Hematopoietic multipotent progenitor cell (in vitro differentiated cells): ENCODE data around the gene STRN. TPM values are rescaled to one million over a fixed set of nuclear protein-coding genes. Genes with fewer than 3 reads are reported as not detected.
"Not testable (repeated sequence)": the region's sequence is repeated elsewhere in the genome, so short reads cannot be mapped to it uniquely, and the experiment has no call there.

Experiments used
- DNase-seq, 3 donors: peaks; one replicate each; pipeline ENCODE4 v3.0.0-alpha.2; 2011 to 2015; ENCODE audit warnings: low read depth in 2 of 3, low spot score in 2 of 3
- total RNA-seq: library from RNA; depleted of rRNA; stranded (reverse); fragments of >200 nt; gene quantifications from one replicate; pipeline ENCODE4 v1.2.3, GENCODE V29; 2012

The STRN gene, protein sequence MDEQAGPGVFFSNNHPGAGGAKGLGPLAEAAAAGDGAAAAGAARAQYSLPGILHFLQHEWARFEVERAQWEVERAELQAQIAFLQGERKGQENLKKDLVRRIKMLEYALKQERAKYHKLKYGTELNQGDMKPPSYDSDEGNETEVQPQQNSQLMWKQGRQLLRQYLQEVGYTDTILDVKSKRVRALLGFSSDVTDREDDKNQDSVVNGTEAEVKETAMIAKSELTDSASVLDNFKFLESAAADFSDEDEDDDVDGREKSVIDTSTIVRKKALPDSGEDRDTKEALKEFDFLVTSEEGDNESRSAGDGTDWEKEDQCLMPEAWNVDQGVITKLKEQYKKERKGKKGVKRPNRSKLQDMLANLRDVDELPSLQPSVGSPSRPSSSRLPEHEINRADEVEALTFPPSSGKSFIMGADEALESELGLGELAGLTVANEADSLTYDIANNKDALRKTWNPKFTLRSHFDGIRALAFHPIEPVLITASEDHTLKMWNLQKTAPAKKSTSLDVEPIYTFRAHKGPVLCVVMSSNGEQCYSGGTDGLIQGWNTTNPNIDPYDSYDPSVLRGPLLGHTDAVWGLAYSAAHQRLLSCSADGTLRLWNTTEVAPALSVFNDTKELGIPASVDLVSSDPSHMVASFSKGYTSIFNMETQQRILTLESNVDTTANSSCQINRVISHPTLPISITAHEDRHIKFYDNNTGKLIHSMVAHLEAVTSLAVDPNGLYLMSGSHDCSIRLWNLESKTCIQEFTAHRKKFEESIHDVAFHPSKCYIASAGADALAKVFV
- 16.2 TPM for total RNA-seq

DNA sequence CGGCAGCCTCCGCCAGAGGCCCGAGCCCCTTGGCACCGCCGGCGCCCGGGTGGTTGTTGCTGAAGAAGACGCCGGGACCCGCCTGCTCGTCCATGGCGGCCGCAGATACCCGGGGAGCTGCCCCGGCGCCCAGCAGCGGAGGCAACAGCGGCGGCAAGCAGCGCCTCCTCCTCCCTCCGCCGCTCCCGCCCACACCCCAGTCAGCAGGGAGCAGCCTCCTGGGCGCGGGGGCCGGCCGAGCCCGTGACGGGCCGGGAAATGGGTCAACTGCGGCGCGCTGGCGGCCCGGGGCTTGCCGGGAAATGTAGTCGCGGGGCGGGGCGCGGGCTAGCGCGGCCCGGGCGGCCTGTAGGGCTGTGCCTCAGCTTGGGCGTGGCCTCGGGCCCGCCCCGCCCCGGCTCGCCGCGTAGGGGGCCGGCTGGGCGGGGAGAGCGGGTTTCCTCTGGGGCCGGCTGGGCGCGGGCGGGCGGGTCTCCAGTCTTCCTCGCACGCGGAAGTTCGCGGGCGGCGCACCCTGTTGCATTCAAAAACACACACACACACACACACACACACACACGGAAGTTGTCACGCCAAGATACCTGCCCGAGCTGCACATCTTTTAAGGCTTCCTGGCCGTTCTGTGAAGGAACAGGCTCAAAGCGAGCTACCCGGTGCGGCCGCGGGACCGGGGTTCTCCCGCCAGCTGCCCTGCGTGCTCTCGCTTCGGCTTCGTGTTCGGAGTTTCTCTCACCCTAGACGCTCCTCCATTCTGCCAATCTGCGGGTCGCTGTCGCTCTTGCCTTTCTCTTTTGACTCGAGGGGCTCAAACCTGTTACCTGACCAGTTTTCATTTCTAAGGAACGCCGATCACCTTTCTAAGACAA, at the start of gene STRN:
TSS of gene STRN (minus strand) at position 167 of the 866 bp plus-strand sequence. CDS start at position 94, 73 bp downstream.
- peak; percentile 97 to 98 (median 97) for DNase-seq

DNA sequence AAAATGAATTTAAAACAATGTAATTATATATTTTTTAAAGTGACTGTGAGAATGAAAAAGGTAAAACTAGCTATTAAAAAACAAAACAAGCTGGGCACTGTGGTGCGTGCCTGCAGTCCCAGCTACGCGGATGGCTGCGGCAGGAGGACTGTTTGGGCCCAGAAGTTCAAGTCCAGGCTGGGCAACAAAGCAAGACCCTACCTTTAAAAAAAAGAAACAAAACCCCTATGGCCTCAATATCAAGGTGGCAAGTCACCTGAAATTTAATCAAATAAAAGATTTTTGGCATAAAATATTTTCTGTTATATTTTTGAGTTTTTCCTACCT, 46.9 kb upstream of the STRN start:
- DNase-seq = no peak

DNA sequence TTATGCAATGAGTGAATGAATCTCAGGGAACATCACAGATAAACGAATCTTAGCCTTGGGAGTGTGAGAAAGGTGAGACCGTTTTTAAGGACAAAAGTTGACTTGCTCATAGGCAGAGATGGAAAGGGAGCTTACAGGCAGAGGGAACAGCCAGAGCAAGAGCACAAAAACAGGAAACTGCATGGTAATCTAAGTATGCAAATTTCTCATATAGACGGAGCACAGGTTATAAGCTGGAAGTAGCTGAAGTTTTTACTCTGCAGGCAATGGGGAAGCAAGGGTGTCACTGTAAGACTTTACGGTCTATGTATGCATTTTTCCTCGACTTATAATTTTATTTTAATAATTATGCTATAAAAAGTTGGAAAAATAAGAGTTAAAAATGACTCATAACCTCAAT, 44.8 kb upstream of the STRN start:
- DNase-seq = peak in 2 of 3 donors; percentile 14 to 24

DNA sequence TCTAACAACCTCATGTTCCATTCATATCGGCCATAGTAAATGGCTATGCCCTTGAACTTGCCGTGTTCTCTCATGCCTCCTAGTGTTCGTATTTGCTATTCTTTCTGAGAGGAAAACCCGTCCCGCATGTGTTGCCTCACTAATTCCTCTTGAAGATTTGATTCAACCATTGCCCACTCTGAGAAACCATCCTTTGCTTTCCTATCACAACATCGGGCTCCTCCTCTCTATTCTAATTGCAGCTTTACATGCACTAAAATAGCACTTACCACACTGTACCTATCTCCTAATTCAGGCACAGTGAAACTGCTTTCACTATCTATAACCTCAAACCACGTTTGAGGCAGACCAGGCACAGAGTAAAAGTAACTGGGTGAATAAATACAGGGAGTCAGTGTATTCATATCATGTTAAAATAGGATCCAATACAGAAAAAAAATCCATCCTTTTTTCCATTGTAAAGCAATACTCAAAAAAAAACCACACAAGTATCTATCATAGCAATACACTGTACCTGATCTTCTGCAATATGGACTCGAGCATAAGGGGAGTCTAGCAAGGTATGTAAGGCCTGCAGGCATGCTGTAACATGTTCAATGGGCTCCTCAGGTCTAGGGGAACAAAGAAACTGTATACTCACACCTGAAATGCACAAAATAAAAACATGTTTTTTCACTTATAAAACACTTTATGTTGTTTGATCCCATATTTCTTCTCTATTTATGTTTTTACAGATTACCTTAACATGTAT, 39.0 kb upstream of the STRN start:
- peak in 2 of 3 donors; percentile 24 to 60 for DNase-seq

GRCh38 chr2:37000988-37001556, 34.7 kb upstream of the STRN start:
- no peak for DNase-seq

- no peak for DNase-seq
These were observed 34.0 kb upstream of the STRN start for GRCh38 chr2:37000318-37000717.

DNA sequence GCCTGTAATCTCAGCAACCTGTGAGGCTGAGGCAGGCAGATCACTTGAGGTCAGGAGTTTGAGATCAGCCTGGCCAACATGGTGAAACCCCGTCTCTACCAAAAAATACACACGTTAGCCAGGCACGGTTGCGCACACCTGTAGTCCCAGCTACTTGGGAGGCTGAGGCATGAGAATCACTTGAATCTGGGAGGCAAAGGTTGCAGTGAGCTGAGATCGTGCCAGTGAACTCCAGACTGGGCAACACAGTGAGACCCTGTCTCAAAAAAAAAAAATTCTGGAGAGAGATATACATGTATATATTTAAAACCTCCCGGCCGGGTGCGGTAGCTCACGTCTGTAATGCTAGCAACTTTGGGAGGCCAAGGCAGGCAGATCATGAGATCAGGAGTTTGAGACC, 33.1 kb upstream of the STRN start:
- not testable (repeated sequence) for DNase-seq

DNA sequence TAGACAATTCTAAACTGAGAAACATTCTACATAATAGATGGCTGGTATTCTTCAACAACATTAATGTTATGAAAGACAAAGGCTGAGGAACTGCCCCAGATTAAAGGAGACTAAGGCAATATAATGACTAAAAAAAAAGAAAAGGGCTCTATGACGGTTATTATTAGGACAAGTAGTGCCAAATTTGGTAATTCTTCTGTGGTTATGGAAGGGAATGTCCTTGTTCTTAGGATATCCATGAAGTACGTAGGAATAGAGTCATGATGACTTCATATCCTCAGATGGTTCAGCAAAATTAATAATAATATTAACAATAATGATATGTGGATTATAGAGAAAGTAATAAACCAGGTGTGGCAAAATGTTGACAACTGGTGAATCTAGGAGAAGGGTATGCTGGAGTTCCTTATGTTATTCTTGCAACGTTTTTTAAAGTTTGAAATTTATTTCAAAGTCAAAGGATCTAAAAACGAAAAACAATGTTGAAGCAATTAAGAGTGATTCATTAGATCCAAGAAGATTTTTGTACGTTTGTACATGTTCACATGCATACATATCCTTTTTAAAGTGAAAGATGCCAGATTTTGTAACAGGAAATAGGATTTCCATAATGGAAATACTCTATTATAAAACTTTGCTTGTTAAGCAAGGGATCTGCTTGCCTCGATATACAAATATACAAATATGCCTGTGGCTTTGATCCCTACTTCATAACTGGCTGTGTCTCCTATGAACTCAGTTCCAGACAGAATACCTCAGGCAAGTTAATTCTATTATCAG, 27.7 kb upstream of the STRN start:
- DNase-seq = no peak

DNA sequence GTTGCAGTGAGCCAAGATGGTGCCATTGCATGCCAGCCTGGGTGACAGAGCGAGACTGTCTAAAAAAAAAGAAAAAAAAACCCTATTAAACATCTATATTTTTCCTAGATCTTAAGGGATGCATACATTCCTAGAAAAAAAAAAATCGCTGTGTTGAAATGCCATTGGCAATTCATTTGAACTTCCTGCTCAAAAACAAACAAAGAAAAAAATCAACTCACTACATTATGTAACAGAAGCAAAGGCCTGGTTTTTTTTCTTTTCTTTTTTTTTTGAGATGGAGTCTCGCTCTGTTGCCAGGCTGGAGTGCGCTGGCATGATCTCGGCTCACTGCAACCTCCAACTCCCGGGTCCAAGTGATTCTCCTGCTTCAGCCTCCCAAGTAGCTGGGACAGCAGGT, 21.7 kb upstream of the STRN start:
- no peak for DNase-seq

- DNase-seq = no peak
These were observed 16.1 kb upstream of the STRN start for GRCh38 chr2:36982467-36982866.

- DNase-seq = no peak
These were observed 15.6 kb upstream of the STRN start for GRCh38 chr2:36981911-36982310.

DNA sequence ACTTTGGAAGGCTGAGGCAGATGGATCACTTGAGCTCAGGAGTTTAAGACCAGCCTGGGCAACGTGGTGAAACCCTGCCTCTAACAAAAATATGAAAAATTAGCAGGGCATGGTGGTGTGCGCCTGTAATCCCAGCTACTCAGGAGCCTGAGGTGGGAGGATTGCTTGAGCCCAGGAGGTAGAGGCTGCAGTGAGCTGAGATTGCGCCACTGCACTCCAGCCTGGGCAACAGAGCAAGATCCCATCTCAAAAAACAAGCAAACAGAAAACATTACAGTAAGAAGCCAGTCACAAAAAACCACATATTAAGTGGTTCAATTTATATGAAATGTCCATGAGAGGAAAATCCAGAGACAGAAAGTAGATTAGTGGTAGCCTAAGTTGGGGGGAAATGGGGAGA, 12.7 kb upstream of the STRN start:
- not testable (repeated sequence) for DNase-seq

DNA sequence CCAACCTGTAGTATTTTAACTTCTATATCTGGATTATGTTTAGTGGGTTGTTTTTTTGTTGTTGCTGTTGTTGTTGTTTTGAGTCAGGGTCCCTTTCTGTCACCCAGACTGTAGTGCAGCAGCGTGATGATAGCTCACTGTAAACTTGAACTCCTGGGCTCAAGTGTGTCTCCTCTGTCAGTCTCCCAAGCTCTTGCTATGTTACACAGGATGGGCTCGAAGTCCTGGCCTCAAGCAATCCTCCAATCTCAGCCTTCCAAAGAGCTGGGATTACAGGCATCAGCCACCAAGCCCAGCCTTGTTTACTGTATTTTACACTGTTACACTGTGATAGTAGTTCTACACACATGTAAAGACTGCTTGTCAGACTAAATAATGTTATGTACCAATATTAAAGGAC, 9.7 kb upstream of the STRN start:
- DNase-seq = no peak

- no peak for DNase-seq
These were observed 9.0 kb upstream of the STRN start for GRCh38 chr2:36975306-36975705.

DNA sequence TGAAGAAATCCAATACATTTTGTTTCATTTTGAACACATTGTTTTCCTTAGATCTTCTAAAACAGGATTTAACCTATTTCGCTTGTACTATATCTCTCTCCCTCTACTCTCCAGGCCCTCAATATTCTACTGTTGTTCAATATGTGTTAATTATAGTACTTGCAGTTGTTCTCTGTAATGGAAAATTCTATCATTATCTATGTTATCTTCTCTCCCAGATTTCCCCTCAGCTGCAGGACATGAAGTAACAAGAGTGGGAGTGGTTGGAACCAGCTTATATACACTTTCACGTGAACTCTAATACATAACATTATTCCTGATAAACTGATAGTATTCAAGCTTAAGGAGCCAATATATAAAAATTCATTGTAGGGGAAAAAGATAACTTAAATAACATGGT, 7.0 kb upstream of the STRN start:
- DNase-seq = no peak

GRCh38 chr2:36971990-36972389, 5.7 kb upstream of the STRN start:
- no peak for DNase-seq

GRCh38 chr2:36967236-36967876, 1.0 kb upstream of the STRN start:
- DNase-seq = no peak

- DNase-seq = peak in 2 of 3 donors; percentile 14 to 39
These were observed 476 bp downstream of the STRN start for GRCh38 chr2:36965751-36966369.
